ENCODE data around the gene IP6K1.
A peak's percentile ranks its signal among the peaks of the same experiment; 100 is the strongest.
"Not testable (repeated sequence)": the region's sequence is repeated elsewhere in the genome, so short reads cannot be mapped to it uniquely, and the experiment has no call there.

Gene IP6K1

GRCh38 chr3:49705390-49705960, 80.9 kb downstream of the IP6K1 start:
- DNase-seq, result no peak

- no peak for DNase-seq
Observed at GRCh38 chr3:49704629-49705028, 81.7 kb downstream of the IP6K1 start.

- no peak for DNase-seq
Observed at GRCh38 chr3:49703956-49704355, 82.4 kb downstream of the IP6K1 start.

GRCh38 chr3:49703443-49703927, 82.9 kb downstream of the IP6K1 start:
- peak; percentile 57 for DNase-seq

GRCh38 chr3:49702672-49703071, 83.7 kb downstream of the IP6K1 start:
- DNase-seq, result no peak

- DNase-seq, result no peak
Observed at GRCh38 chr3:49701388-49702077, 84.8 kb downstream of the IP6K1 start.

GRCh38 chr3:49700453-49701128, 85.8 kb downstream of the IP6K1 start:
- no peak for DNase-seq

- no peak for DNase-seq
Observed at GRCh38 chr3:49700014-49700413, 86.3 kb downstream of the IP6K1 start.

- no peak for DNase-seq
Observed at GRCh38 chr3:49699281-49699979, 86.9 kb downstream of the IP6K1 start.

- DNase-seq, result not testable (repeated sequence)
Observed at GRCh38 chr3:49695350-49696015, 90.9 kb downstream of the IP6K1 start.

- DNase-seq, result not testable (repeated sequence)
Observed at GRCh38 chr3:49694409-49695070, 91.8 kb downstream of the IP6K1 start.

GRCh38 chr3:49691481-49691880, 94.9 kb downstream of the IP6K1 start:
- not testable (repeated sequence) for DNase-seq

- not testable (repeated sequence) for DNase-seq
Observed at GRCh38 chr3:49690856-49691255, 95.5 kb downstream of the IP6K1 start.

GRCh38 chr3:49689908-49690624, 96.3 kb downstream of the IP6K1 start:
- DNase-seq, result not testable (repeated sequence)

GRCh38 chr3:49689046-49689907, 97.1 kb downstream of the IP6K1 start, which contains the start of the genes MST1 and RNF123:
Gene MST1, minus strand, starts transcription at chr3:49689474. Its CDS starts 783 bp downstream, at chr3:49688691.
Gene RNF123, plus strand, starts transcription at chr3:49689557. Its CDS starts 1,609 bp downstream, at chr3:49691166.
- peak; percentile 88 for DNase-seq

GRCh38 chr3:49688338-49689045, 97.8 kb downstream of the IP6K1 start:
- DNase-seq, result not testable (repeated sequence)

- not testable (repeated sequence) for DNase-seq
Observed at GRCh38 chr3:49687424-49687795, 98.9 kb downstream of the IP6K1 start.

- peak; percentile 34 for DNase-seq
Observed at GRCh38 chr3:49686769-49687423, 99.4 kb downstream of the IP6K1 start.

GRCh38 chr3:49686346-49686745, 100.0 kb downstream of the IP6K1 start:
- DNase-seq, result not testable (repeated sequence)

Measured in fibroblast of upper back skin (primary cell).